ENCODE measurements around the gene MAP4K3.

DNA sequence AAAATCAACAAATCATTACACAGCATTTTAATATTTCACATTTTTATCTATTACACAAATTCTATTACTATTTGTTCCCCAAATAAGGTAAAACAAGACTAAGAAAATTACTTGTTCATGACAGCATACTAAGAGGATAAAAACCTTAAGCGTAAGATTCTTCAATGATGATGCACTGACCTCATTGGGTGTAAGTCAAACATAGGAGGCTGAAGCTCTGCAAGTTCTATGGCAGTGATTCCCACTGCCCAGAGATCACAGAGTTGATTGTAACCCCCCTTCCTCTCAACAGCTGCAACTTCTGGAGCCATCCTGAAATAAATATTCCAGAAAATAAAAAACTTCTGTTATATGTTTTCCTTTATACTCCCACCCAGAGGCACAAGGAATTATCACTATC is 111.1 kb downstream of the MAP4K3 start:
- TF ChIP-seq SREBF2 (CRISPR knock-in tag; IDR thresholded peaks at IDR 0.05), result no peak
- TF ChIP-seq RAD21 (CRISPR knock-in tag; conservative IDR thresholded peaks at IDR 0.05 in 1 of 2, IDR thresholded peaks at IDR 0.05 in 1 of 2), result no peak
- no peak for TF ChIP-seq PURB (CRISPR knock-in tag; IDR thresholded peaks at IDR 0.05; ENCODE audit: low read depth)
- TF ChIP-seq, protein P1, sequence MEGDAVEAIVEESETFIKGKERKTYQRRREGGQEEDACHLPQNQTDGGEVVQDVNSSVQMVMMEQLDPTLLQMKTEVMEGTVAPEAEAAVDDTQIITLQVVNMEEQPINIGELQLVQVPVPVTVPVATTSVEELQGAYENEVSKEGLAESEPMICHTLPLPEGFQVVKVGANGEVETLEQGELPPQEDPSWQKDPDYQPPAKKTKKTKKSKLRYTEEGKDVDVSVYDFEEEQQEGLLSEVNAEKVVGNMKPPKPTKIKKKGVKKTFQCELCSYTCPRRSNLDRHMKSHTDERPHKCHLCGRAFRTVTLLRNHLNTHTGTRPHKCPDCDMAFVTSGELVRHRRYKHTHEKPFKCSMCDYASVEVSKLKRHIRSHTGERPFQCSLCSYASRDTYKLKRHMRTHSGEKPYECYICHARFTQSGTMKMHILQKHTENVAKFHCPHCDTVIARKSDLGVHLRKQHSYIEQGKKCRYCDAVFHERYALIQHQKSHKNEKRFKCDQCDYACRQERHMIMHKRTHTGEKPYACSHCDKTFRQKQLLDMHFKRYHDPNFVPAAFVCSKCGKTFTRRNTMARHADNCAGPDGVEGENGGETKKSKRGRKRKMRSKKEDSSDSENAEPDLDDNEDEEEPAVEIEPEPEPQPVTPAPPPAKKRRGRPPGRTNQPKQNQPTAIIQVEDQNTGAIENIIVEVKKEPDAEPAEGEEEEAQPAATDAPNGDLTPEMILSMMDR (IDR thresholded peaks at IDR 0.05 in 2 of 3, conservative IDR thresholded peaks at IDR 0.05 in 1 of 3; ENCODE audit: insufficient read depth in 2 of 3, low read depth in 1 of 3, low read length in 3 of 3), result no peak
- no peak for TF ChIP-seq HCFC1 (IDR thresholded peaks at IDR 0.05; ENCODE audit: low read depth, low read length)
- no peak for TF ChIP-seq TOE1 (IDR thresholded peaks at IDR 0.05; ENCODE audit: borderline replicate concordance)
- TF ChIP-seq TOE1 (CRISPR knock-in tag; IDR thresholded peaks at IDR 0.05; ENCODE audit: borderline replicate concordance, low read depth), result no peak
- TF ChIP-seq SNRNP70 (optimal IDR thresholded peaks at IDR 0.05; ENCODE audit: low read depth, low read length), result no peak
- TF ChIP-seq JUND (IDR thresholded peaks at IDR 0.05; ENCODE audit: borderline replicate concordance, low read depth, low read length), result no peak
- no peak for TF ChIP-seq JUND (tag; IDR thresholded peaks at IDR 0.05; ENCODE audit: borderline replicate concordance, low read depth, low read length)
